MM.1S (cell line): ENCODE measurements around the gene KDM4D.
"Not testable (repeated sequence)": the region's sequence is repeated elsewhere in the genome, so short reads cannot be mapped to it uniquely, and the experiment has no call there.

ENCODE experiments used
- DNase-seq: peaks from one replicate; pipeline ENCODE4 v3.0.0-alpha.2; 2015
- H2AFZ ChIP-seq: fragments of 300-600 bp; sonication (generic); 2 replicates; pipeline ENCODE4 v1.6.0; 2016; ENCODE audit warnings: antibody characterized with exemption, low read length
- H3F3A ChIP-seq: fragments of 300-600 bp; sonication (generic); 2 replicates; pipeline ENCODE4 v1.6.1; 2016; ENCODE audit warnings: mild to moderate bottlenecking, antibody characterized with exemption, low read length, moderate library complexity, mixed read lengths; ENCODE audit not compliant: insufficient read depth
- H3K27ac ChIP-seq: fragments of 300-600 bp; sonication (generic); 2 replicates; pipeline ENCODE4 v1.5.1; 2016; ENCODE audit warnings: mild to moderate bottlenecking, low read length
- H3K27me3 ChIP-seq: fragments of 300-600 bp; sonication (generic); replicated peaks from 2 replicates; pipeline ENCODE4 v1.6.0; 2016; ENCODE audit warnings: low read length; ENCODE audit not compliant: insufficient read depth
- H3K36me3 ChIP-seq: fragments of 300-600 bp; sonication (generic); replicated peaks from 2 replicates; pipeline ENCODE4 v1.6.1; 2016; ENCODE audit warnings: mild to moderate bottlenecking, low read length, mixed read lengths; ENCODE audit not compliant: insufficient read depth
- H3K4me1 ChIP-seq: fragments of 300-600 bp; sonication (generic); 2 replicates; pipeline ENCODE4 v1.6.1; 2016; ENCODE audit warnings: low read length, mixed read lengths
- H3K4me2 ChIP-seq: fragments of 300-600 bp; sonication (generic); 2 replicates; pipeline ENCODE4 v1.6.0; 2016; ENCODE audit warnings: low read depth, low read length
- H3K4me3 ChIP-seq: fragments of 300-600 bp; sonication (generic); 2 replicates; pipeline ENCODE4 v1.5.1; 2016; ENCODE audit warnings: low read length, mixed read lengths
- H3K79me2 ChIP-seq: fragments of 300-600 bp; sonication (generic); 2 replicates; pipeline ENCODE4 v1.6.1; 2016; ENCODE audit warnings: mixed run types, low read length, mixed read lengths
- H3K9ac ChIP-seq: fragments of 300-600 bp; sonication (generic); 2 replicates; pipeline ENCODE4 v1.6.1; 2016; ENCODE audit warnings: low read length, mixed read lengths
- H3K9me2 ChIP-seq: fragments of 300-600 bp; sonication (generic); replicated peaks from 2 replicates; pipeline ENCODE4 v1.6.1; 2016; ENCODE audit warnings: mild to moderate bottlenecking, low read length, mixed read lengths; ENCODE audit not compliant: insufficient read depth
- H3K9me3 ChIP-seq: fragments of 300-600 bp; sonication (generic); replicated peaks from 2 replicates; pipeline ENCODE4 v1.6.1; 2016; ENCODE audit warnings: mild to moderate bottlenecking, low read length, mixed read lengths; ENCODE audit not compliant: insufficient read depth
- H4K20me1 ChIP-seq: fragments of 300-600 bp; sonication (generic); 2 replicates; pipeline ENCODE4 v1.6.1; 2016; ENCODE audit warnings: mild to moderate bottlenecking, low read length, moderate library complexity, mixed read lengths; ENCODE audit not compliant: insufficient read depth
- EZH2 ChIP-seq: fragments of 300-600 bp; sonication (generic); optimal IDR thresholded peaks from 2 replicates; pipeline ENCODE3; 2017; ENCODE audit warnings: low read depth, mild to moderate bottlenecking, antibody characterized with exemption, low read length, mixed read lengths
- EZH2phosphoT487 ChIP-seq: fragments of 300-600 bp; sonication (generic); IDR thresholded peaks from 2 replicates; pipeline ENCODE4 v1.6.1; 2018; ENCODE audit warnings: antibody characterized with exemption, low read length
- TF ChIP-seq, protein P1 (sequence below): fragments of 300-600 bp; sonication (generic); IDR thresholded peaks from 2 replicates; pipeline ENCODE4 v1.5.1; 2016; ENCODE audit warnings: antibody characterized with exemption, low read length, mixed read lengths

Gene KDM4D

DNA sequence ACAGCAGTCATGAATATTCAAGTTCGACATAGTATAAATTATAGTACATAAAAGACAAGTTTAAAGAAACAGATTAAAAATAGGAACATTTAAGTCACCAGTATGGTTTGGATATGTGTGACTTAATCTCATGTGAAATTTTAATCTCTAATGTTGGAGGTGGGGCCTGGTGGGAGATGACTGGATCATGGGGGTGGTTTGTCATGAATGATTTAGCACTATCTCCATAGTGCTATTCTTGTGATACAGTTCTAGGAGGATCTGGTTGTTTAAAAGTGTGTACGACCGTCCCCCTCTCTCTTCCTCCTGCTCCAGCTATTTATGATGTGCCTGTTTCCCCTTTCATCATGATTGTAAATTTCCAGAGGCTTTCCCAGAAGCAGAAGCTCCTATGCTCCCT lies 54.8 kb downstream of the KDM4D start:
- Histone ChIP-seq H3K4me3 (no peak overlapping the region), H4K20me1 (no peaks in the 10 kb centered on the region), H3K79me2 (no peaks in the 10 kb centered on the region), H3K27me3 (no peaks in the 10 kb centered on the region), H3K4me2 (no peak overlapping the region), H3K9me3 (no peaks in the 10 kb centered on the region), H3K9ac (no peak overlapping the region), H3K9me2 (no peaks in the 10 kb centered on the region), H3F3A (no peaks in the 10 kb centered on the region), H3K4me1 (no peaks in the 10 kb centered on the region), H3K27ac (no peak overlapping the region), H2AFZ (no peak overlapping the region), H3K36me3 (no peaks in the 10 kb centered on the region)
- no peak for DNase-seq
- TF ChIP-seq, protein P1, sequence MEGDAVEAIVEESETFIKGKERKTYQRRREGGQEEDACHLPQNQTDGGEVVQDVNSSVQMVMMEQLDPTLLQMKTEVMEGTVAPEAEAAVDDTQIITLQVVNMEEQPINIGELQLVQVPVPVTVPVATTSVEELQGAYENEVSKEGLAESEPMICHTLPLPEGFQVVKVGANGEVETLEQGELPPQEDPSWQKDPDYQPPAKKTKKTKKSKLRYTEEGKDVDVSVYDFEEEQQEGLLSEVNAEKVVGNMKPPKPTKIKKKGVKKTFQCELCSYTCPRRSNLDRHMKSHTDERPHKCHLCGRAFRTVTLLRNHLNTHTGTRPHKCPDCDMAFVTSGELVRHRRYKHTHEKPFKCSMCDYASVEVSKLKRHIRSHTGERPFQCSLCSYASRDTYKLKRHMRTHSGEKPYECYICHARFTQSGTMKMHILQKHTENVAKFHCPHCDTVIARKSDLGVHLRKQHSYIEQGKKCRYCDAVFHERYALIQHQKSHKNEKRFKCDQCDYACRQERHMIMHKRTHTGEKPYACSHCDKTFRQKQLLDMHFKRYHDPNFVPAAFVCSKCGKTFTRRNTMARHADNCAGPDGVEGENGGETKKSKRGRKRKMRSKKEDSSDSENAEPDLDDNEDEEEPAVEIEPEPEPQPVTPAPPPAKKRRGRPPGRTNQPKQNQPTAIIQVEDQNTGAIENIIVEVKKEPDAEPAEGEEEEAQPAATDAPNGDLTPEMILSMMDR, result no peak
- TF ChIP-seq EZH2phosphoT487 (no peak), EZH2 (no peak)

DNA sequence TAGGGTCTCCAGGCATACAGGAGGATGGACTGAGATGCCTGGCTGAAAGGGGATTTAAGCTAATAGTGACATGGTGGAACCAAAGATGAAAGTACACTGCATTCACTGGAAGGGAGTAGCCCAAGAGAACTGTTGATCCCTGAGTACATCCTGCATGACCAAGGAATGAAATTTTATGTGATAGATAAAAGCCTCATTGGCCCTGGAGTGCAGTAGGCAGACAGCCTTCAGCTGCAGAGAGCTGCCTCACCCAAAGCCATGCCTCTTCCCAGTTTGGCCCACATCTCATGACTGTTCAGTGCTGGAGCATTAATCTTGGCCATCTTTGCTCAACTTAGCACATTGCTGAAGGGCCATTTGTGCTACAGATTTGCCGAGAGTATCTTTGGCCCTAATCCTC lies 59.5 kb downstream of the KDM4D start:
- Histone ChIP-seq H3K4me2 (no peak overlapping the region), H3K9ac (no peak overlapping the region), H3K4me3 (no peak overlapping the region), H3K79me2 (no peaks in the 10 kb centered on the region), H2AFZ (no peak overlapping the region), H3F3A (no peaks in the 10 kb centered on the region), H4K20me1 (no peaks in the 10 kb centered on the region), H3K9me3 (no peaks in the 10 kb centered on the region), H3K27me3 (no peaks in the 10 kb centered on the region), H3K36me3 (no peaks in the 10 kb centered on the region), H3K4me1 (no peaks in the 10 kb centered on the region), H3K9me2 (no peaks in the 10 kb centered on the region), H3K27ac (no peak overlapping the region)
- DNase-seq, result no peak
- TF ChIP-seq EZH2 (no peak), EZH2phosphoT487 (no peak)
- TF ChIP-seq, protein P1, result no peak

DNA sequence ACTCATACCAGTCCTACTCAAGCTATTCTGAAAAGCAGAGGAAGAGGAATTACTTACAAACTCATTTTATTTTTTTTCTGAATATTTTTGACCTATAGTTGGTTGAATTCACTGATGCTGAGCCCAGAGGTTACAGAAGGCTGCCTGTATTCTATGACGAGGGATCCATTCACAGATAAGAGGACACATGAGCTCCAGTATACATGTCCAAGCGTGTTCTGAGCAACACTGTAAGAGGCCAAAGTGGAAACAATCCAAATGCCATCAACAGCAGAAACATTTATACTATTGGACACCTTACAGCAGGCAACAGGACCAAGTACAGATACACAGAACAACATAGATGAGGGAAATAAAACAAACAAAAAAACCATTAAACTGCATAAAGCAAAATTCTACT lies 61.8 kb downstream of the KDM4D start:
- no peaks in the 10 kb centered on the region for H3K36me3 ChIP-seq
- H3K9me2 ChIP-seq, result no peaks in the 10 kb centered on the region
- no peaks in the 10 kb centered on the region for H3F3A ChIP-seq
- H3K4me1 ChIP-seq, result no peaks in the 10 kb centered on the region
- no peak overlapping the region for H3K4me2 ChIP-seq
- DNase-seq, result no peak
- H3K27ac ChIP-seq, result no peak overlapping the region
- H3K9ac ChIP-seq, result no peak overlapping the region
- no peaks in the 10 kb centered on the region for H3K9me3 ChIP-seq
- H3K27me3 ChIP-seq, result no peaks in the 10 kb centered on the region
- H3K4me3 ChIP-seq, result no peak overlapping the region
- H3K79me2 ChIP-seq, result no peaks in the 10 kb centered on the region
- TF ChIP-seq, protein P1, result no peak
- TF ChIP-seq EZH2phosphoT487 (no peak), EZH2 (no peak)
- no peak overlapping the region for H2AFZ ChIP-seq
- H4K20me1 ChIP-seq, result no peaks in the 10 kb centered on the region

DNA sequence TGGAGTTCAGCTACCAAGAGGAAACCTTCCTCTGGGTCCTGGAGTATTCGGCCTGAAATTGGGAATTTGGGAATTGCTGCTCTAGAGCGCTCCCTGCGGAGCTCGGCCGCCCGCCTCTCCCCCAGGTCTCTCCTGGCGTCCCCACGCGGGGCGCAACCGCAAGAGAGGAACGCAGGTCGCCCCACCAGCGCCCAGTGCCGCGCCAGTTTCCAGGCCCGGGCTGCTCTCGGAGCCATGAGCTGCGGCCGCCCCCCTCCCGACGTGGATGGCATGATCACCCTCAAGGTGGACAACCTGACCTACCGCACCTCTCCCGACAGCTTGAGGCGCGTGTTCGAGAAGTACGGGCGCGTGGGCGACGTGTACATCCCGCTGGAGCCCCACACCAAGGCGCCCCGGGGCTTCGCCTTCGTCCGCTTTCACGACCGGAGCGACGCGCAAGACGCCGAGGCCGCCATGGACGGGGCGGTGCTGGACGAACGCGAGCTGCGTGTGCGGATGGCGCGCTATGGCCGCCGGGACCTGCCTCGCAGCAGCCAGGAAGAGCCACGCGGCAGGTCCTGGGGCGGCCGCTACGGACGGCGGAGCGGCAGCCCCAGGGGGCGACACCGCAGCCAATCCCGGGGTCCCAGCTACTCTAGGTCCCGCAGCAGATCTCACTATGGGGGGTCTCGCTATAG lies 64.0 kb downstream of the KDM4D start:
- DNase-seq, H3K9ac ChIP-seq, H3K79me2 ChIP-seq, H3K9me3 ChIP-seq, H2AFZ ChIP-seq, H3K4me1 ChIP-seq, H3F3A ChIP-seq, H3K4me3 ChIP-seq, H3K9me2 ChIP-seq, H3K27me3 ChIP-seq, H3K4me2 ChIP-seq, H3K27ac ChIP-seq, H4K20me1 ChIP-seq, H3K36me3 ChIP-seq: not testable (repeated sequence)
